Inferior parietal cortex (tissue), 1 donor: ENCODE results near the gene AURKA.
A peak's percentile ranks its signal among the peaks of the same experiment; 100 is the strongest.

Experiments used
- DNase-seq: peaks from one replicate; pipeline ENCODE4 v3.0.0-alpha.2; 2016; ENCODE audit errors: extremely low spot score

Gene AURKA

DNA sequence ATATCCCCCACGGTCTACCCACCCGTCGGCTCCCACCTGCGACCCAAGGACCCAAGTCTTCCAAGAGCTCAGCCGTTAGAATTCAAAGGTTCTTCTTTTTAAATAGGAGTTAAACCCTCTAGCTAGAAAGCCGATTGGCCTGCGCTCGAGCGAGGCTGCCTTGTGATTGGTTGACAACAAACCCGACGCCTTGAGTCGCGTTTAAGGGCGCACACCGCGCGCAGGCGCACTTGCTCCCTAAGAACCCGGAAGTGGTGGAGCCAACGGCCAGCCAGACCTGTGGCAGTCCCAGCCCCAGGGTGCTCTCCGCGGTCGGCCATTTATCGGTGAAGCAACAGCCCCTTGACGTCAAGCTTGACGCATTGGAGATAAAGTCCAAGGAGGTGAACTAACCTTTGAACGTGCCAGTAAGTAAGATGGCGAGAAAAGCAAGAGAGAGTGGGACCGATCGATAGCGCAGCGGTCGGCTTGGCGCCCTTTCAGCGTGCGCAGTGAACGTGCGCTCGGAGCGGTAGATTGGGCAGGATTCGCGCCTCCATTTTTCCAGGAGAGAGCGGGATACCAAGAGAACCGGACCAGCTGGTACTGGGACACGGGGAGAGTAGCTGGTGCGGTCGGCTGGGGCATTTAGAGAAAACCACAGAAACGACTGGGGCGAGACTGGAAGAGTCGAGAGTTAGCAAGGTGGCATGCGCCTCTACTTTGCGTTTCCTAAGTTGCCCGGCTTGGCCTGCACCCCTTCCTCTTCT, at the start of gene AURKA, which contains the start of gene CSTF1:
Gene AURKA (minus strand): TSS at position 84 of the 749 bp plus-strand sequence. CDS start 4,018 bp downstream, outside the sequence.
Gene CSTF1 (plus strand): TSS at position 514 of the 749 bp plus-strand sequence. CDS start 2,908 bp downstream, outside the sequence.
- peak; percentile 100 for DNase-seq

DNA sequence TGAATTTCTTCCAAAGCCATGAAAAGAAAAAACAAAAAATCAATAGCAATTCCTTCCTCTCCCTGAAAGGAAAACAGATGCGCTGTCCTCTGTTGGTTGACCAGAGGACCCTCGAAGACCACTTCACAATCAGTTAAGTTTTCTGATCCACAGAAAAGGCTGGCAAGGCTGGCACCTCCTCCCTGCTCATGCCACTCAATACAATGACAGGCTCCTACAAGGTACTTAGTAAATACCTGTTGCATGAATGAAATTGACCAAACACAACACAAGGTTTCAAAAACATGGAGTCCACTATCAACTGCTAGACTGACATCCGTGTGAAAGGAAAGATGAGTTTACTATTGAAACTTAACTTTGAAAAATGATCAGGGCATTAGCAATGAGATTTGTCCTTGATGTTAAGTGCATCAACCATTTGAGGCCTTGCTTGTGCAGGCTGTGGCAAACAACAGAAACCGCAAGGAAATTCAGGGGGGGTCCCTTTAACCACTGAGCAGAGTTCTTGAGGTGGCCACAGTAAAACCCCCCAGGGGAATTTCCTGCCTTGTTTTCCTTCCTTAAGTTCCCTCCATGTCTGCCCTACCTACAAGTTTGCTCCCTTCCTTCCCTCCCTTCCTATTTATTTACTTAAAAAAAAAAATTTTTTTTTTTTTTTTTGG, 48.5 kb upstream of the AURKA start:
- no peak for DNase-seq

DNA sequence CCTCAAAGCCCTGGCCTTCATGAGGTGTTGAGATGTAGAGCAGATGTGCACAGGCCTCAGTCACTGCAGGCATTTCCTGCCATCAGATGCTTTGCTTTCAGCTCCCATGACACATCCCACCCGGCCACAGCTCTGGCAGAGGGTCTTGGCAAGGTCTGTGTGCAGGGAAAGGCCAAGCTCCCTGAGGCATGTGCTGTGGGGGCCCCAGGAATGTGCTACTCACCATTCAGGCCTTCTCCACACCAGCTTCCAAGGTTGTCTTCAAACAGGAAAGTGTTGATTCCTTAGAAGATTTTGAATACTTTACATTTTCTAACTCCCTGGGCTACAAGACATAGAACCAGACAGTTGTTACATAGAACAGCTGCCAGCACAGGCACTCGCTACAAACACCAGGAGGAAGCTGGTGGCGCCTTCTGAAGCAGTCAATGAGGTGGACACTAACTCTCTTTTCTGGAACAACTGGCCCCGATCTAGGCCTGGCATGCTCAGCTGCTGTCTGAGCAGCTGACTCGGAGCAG, 47.8 kb upstream of the AURKA start:
- DNase-seq, result no peak

DNA sequence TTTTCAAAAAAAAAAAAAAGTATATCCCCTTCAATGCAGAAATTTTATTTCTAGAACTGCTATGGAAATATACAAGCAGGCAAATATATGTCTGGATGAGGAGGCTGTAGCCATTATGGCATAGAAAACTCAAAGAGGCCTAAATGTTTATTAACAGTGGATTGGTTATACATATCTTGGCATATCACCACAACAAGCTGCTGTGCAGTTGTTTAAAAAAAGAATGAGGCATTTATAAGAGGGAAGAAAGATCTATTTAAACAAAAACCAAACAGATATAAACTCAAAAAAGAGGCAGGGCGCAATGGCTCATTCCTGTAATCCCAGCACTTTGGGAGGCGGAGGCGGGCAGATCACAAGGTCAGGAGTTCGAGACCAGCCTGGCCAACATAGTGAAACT, 46.3 kb upstream of the AURKA start:
- DNase-seq, result no peak

DNA sequence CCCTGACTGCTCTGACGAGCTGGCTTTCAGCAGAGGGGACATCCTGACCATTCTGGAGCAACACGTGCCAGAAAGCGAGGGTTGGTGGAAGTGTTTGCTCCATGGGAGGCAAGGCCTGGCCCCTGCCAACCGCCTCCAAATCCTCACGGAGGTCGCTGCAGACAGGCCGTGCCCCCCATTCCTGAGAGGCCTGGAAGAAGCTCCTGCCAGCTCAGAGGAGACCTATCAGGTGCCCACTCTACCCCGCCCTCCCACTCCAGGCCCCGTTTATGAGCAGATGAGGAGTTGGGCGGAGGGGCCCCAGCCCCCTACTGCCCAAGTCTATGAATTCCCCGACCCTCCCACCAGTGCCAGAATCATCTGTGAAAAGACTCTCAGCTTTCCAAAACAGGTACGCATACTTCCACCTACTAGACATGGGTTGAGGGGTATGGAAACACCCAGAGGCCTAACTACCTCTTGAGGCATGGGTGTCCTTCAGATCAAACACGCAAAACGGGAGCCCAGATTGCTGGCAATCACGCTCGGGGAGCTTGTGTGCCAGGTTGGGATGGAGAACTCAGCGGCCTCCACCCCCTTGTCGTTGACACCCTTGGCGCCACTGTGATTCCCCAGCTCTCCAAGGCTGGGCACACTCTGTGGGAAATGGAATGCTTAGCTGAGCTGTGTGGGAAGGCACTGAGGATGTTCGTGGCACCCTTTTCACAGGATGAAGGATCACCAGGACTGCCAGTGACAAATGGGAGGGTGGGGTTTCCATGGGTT, 45.4 kb upstream of the AURKA start:
- no peak for DNase-seq

DNA sequence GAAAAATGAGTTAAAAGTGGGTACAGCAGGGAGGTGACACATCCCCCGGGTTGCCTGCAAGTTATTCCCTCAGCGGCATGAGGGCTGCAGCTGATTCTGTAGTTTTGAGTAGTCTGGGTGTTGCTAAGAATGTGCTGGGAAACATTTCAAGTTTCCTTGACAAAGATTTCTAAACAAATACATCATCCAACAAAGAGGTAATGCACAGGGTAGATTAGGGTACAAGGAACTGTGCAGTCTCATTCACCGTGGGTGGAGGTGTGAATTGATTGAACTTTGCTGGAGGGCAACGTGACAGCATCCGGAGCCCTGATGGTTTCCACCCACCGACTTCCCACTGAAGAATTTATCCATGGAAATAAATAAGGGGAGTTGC, 41.9 kb upstream of the AURKA start:
- DNase-seq, result no peak

DNA sequence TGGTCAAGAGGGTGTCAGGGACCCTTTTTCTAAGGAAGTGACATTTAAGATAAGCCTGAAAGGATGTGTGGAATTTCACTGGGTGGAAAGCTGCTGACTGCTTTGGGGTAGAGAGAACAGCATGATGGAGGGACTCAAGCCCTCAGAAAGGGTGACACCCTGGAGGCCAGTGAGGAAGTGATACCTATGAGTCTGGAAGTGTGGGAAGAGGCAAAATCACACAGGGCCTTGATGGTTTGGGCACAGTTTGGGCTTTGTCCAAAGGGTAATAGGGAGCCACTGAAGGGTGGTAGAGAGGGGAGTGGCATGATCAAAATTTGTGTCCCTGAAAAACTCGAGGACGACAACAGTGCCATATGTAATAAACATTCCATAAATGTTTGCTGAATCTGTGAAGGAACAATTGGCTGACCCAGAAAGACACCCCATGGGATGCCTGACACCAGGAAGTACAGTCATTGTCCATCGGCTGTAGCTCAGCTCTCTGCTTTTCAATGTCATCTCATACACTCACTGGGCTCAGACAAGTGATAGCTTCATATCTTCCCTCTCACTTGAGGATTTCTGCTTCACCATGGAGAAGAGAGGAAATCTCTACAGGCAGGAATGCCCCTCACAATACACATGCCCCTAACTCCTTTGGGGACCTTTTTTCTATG, 41.3 kb upstream of the AURKA start:
- DNase-seq, result no peak

DNA sequence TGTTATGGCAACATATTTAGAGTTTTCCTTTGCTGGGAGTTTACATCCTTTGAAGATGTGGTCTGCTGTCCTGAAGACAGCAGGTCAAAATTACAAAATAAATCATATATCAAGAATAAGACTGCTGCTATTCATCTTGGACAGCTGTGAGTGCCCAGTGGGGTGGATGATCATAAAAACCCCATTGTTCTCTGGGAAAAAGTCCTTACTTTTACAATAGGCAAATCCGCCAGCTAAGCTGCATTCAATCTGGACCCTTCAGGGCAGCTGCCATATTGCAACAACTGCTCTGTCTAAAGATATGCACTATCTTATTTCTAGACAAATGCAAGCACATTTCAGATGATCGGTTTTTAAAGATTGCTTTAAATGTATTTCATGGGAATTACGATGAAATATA, 39.5 kb upstream of the AURKA start:
- DNase-seq, result no peak

DNA sequence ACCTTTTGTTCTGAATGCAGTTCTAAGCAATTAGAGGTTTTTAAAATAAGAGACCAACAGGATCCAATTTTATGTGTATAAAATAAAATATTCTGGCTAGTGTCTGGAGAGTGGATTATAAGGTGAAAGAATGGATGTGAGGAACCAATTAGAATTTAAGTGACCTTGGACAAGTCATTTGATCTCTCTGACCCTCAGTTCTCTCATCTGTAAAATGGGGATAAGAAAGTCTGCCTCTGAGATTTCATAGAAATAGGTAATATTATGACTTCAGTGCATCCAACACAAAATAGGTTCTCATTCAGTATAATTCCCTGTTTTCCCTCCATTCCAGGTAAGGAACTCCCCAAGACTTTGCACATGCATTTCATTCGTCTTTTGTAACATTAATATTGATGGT, 38.9 kb upstream of the AURKA start:
- DNase-seq, result no peak

DNA sequence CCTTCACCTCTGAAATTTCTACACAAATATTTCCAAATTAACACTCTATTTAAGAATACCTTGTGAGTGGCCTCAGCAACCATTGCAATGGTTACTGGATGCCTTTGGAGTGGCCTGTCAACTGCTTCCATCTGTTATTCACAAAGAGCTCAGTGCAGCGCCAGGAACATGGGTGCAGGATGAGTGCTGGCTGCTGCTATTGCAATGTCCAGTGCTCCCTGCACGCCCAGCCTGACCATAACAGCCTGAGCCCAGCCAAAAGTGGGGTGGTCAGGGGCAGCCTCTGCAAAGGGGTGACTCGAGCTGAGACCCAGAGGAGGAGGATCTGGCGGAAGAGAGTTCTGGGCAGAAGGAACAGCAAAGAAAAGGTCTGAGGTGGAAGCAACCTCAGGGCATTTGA, 38.4 kb upstream of the AURKA start:
- no peak for DNase-seq

DNA sequence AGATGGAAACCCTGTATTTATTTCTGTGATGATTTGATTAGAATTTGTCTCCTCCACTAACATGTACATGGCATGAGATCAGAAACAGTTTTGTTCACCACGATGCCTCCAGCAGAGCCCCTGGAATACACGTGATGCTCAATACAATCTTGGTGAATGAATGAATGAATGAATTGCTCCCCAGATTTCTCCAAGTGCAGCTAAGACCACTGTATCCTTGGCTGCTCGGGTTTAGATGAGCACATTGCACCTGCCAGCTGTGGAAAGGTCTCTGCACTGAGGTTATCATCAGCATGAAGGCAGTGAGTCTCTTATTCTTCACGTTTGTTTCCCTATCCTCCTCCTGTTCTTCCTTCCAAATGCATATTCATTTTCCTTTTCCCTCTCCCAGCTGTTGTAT, 37.9 kb upstream of the AURKA start:
- no peak for DNase-seq

DNA sequence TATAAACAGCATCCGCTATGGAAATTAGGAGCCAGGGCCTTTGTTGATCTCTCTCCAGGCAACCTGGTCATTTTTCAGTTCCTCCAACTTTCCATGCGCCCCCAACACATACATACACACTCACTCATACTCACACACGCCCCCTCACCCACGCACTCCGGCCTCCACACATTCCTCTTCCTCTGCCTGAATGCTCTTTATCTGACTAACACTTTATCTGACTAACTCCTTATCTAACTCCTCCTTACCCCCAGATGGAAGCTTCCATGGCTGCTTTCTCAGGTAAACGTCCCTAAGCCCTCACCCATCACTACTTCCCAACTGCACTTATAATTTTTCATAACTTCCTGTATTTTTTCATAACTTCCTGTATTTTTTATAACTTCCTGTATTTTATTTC, 37.5 kb upstream of the AURKA start:
- DNase-seq, result no peak

DNA sequence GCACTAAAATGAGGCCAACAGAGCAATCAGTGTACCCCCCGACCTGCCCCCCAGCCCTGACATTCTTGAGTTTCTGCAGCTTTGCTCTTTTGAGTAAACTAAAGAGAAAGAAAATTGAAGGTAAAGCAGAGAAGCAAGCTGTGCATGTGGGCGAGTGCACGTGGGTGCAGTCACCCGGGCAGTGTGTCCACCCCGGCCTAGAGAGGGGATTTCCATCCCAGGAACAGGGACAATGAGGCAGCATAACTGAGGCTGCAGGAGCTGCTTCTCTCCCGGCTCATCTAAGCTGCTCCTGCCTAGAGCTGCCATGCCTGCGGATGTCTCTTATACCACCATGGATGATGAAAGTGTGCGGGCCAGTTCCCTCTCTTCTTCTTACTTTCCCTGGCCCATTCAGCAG, 36.9 kb upstream of the AURKA start:
- DNase-seq, result no peak

DNA sequence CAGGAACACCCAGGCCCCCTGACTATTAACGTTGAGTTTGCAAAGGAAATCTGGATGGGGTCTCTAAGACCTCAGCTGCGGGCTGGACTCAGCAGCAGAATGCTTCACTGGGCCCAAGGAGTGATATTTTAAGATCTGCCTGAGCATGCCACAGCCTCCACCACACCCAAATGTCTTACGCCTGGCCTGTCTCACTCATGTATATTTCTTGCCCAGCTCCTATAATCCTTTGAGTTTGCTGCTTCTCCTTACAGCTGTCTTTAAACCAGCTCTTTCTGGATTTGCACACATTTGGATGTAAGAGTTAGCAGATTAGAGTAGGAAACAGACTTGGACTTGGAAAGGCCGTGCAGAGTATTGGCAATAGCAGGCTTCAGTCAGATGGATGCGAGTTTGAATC, 36.4 kb upstream of the AURKA start:
- DNase-seq, result no peak

DNA sequence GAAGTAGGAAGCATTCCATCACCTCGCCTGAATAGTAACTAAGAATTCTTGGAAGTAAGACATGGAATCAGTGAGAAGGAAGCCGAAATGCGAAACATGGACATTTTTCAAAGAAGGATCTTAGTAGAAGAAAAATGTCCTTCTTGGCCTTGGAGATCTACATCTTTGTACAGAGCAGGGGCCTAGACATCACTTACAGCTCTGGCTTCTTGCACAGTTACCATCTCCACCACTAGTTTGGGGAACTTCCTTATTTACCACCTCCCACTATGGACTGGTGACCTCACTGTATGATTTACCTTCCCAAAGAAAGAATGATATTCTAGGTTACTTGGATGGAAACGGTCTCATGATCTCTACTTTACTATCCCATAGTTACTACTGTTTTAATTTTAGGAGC, 35.8 kb upstream of the AURKA start:
- DNase-seq, result no peak

DNA sequence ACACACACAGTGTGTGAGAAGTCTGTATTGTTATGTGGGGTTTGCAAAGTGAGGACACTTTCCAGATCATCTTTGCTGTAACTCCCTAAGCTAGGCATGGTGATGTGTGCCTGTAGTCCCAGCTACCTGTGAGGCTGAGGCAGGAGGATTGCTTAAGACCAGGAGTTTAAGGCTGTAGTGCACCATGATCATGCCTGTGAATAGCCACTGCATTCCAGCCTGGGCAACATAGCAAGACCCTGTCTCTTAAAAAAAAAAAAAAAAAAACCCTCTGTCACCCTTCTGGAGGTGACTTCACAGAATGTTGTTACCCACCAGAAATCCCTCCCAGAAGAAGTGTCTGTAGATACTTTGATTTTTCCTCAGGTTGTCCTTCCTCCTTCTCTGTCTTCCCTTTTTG, 34.9 kb upstream of the AURKA start:
- DNase-seq, result no peak

DNA sequence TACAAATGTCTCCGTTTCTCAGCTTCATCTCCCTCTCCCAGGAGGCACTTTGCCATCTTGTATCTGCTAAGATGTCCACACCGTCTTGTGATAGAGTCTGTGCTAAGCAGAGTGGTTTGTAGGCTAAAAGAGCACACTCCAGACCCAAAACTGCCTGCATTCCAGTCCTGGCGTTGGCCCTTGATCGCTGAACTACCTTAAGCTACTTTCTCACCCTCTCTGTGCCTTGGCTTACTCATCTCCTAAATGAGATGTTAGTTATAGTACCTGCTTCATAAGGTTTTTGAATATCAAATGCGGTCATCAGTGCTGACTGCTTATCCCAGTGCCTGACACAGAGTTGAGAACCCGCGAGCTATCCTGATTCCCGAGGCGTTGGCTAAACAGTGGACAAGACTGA, 34.0 kb upstream of the AURKA start:
- no peak for DNase-seq

DNA sequence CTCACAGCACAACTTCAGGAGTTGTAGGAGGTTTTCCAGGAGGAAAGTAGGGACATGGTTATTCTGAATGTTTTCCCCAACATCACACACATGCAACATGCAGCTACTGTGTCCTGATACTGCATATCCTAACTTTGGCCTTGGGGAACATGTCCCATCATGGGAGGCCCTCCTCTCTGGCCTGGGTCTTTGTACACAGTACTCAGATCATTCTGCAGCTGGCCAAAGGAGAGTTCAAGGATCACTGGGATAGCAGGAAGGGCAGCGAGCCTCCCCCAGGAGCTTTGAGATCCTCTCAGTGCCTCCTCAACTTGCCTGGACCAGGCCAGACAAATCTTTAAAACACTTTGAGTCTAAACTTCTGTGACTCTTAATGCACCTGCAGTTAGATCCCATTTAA, 32.9 kb upstream of the AURKA start:
- DNase-seq, result no peak

DNA sequence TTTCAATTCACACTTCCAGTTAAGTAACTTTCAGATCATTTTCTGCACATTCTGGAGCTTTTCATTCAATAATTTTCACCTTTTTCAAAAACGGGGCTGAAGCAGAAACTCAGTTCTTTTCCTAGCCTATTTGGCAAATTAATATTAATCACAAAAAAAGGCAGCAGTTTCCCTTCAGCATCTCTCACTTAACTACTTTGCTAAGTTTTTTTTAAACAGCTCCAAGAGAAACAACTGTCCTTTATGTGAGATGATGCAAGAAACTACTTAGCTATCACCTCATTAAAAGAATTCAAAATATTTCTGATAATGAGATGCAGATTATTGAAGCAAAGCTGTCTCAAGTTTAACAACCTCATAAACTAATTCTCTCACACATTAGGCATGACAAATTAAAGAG, 31.9 kb upstream of the AURKA start:
- DNase-seq, result no peak

DNA sequence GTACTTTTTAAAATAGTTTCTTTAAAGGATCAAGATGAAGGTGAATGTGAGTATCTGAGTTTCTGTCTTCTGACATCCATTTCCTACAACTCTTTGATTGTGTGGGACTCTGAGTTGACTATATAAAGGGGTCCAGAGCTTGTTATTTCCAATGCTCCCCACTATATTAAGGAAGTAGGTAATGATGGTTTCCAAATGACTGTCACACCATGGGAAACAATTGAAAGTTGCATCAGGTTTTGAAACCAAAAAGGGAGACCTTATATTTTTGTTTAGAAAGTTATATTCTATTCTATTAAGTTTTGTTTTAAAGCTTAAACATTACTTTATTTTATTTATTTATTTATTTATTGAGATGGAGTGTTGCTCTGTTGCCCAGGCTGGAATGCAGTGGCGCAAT, 31.2 kb upstream of the AURKA start:
- no peak for DNase-seq

DNA sequence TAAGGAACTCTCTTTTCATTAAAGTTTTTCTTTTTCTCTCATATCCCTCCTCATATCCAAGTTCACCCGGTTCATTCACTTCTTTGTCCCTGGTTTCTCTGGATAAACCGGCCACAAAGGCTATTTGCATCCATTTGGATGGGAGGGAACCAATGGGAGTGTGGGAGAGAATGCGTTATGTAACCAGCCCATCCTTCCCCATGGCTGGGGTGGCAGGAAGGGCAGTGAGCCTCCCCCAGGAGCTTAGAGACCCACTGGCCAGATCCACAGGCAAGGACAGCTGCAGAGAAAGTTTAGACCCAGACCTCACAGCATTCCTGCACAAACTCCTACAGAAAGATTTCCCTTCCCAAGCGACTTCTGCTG, 30.8 kb upstream of the AURKA start:
- no peak for DNase-seq
